Uterus (tissue), 2 donors: Measurements from ENCODE around the gene GAD1.

Source experiments
- CTCF ChIP-seq, 4 experiments: fragments of 200-600 bp in 2 of 4; fragments of 450-650 bp in 2 of 4; sonication (generic) in 2 of 4; IDR thresholded peaks; one replicate each; pipeline ENCODE4 v1.5.1; 2016 to 2019; ENCODE audit warnings: antibody characterized with exemption in 4 of 4, mild to moderate bottlenecking in 2 of 4, moderate library complexity in 1 of 4
- POLR2A ChIP-seq, 2 donors: fragments of 450-650 bp; IDR thresholded peaks; one replicate each; pipeline ENCODE4 v1.6.1; 2016; ENCODE audit warnings: antibody characterized with exemption in 2 of 2, mild to moderate bottlenecking in 1 of 2, moderate library complexity in 1 of 2

- TF ChIP-seq CTCF (IDR thresholded peaks at IDR 0.05) (no peak), POLR2A (IDR thresholded peaks at IDR 0.05) (no peak)
These were observed 61.4 kb downstream of the GAD1 start for GRCh38 chr2:170878066-170878465.
